Keratinocyte (primary cell): ENCODE measurements around the gene PCNX1.
"Not testable (repeated sequence)": the region's sequence is repeated elsewhere in the genome, so short reads cannot be mapped to it uniquely, and the experiment has no call there.

Source experiments
- EZH2 ChIP-seq: IDR thresholded peaks from one replicate; pipeline ENCODE4 v1.6.1; 2012; ENCODE audit warnings: inconsistent platforms, mild to moderate bottlenecking, low read length, moderate library complexity
- TF ChIP-seq, protein P1 (sequence below), 3 experiments: IDR thresholded peaks in 1 of 3; conservative IDR thresholded peaks in 1 of 3; optimal IDR thresholded peaks in 1 of 3; 2 replicates in 2 of 3; 3 replicates in 1 of 3; pipeline versions ENCODE3 to v1.5.1; 2011; ENCODE audit warnings: low read length in 3 of 3, mild to moderate bottlenecking in 3 of 3, moderate library complexity in 2 of 3, control low read depth in 1 of 3, inconsistent platforms in 1 of 3; ENCODE audit not compliant: insufficient read depth in 2 of 3; ENCODE audit errors: extremely low read depth in 1 of 3

DNA sequence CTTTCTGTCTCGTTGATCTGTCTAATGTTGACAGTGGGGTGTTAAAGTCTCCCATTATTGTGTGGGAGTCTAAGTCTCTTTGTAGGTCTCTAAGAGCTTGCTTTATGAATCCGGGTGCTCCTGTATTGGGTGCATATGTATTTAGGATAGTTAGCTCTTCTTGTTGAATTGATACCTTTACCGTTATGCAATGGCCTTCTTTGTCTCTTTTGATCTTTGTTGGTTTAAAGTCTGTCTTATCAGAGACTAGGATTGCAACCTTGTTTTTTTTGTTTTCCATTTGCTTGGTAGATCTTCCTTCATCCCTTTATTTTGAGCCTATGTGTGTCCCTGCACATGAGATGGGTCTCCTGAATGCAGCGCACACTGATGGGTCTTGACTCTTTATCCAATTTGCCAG, 32.4 kb downstream of the PCNX1 start:
- TF ChIP-seq, protein P1, sequence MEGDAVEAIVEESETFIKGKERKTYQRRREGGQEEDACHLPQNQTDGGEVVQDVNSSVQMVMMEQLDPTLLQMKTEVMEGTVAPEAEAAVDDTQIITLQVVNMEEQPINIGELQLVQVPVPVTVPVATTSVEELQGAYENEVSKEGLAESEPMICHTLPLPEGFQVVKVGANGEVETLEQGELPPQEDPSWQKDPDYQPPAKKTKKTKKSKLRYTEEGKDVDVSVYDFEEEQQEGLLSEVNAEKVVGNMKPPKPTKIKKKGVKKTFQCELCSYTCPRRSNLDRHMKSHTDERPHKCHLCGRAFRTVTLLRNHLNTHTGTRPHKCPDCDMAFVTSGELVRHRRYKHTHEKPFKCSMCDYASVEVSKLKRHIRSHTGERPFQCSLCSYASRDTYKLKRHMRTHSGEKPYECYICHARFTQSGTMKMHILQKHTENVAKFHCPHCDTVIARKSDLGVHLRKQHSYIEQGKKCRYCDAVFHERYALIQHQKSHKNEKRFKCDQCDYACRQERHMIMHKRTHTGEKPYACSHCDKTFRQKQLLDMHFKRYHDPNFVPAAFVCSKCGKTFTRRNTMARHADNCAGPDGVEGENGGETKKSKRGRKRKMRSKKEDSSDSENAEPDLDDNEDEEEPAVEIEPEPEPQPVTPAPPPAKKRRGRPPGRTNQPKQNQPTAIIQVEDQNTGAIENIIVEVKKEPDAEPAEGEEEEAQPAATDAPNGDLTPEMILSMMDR (optimal IDR thresholded peaks at IDR 0.05 in 1 of 3, IDR thresholded peaks at IDR 0.05 in 1 of 3, conservative IDR thresholded peaks at IDR 0.05 in 1 of 3; ENCODE audit: extremely low read depth in 1 of 3, insufficient read depth in 2 of 3, low read length in 3 of 3) = not testable (repeated sequence)
- not testable (repeated sequence) for TF ChIP-seq EZH2
